ENCODE data around the gene ACVR1C.

ACVR1C gene

GRCh38 chr2:157501026-157501425 is 127.6 kb downstream of the ACVR1C start:
- TF ChIP-seq SIN3A (IDR thresholded peaks at IDR 0.05; ENCODE audit: borderline replicate concordance, insufficient read depth, low read length) (no peak), REST (IDR thresholded peaks at IDR 0.05; ENCODE audit: insufficient read depth in 1 of 2, low read depth in 2 of 2, low read length in 2 of 2) (no peak), POLR2AphosphoS5 (IDR thresholded peaks at IDR 0.05; ENCODE audit: low read depth, low read length) (no peak), TAF1 (IDR thresholded peaks at IDR 0.05; ENCODE audit: borderline replicate concordance, insufficient read depth, low read length) (no peak), FOXP2 (optimal IDR thresholded peaks at IDR 0.05; ENCODE audit: borderline replicate concordance, extremely low read depth, extremely low read length, insufficient read depth) (no peak)

- TF ChIP-seq POLR2AphosphoS5 (IDR thresholded peaks at IDR 0.05; ENCODE audit: low read depth, low read length) (no peak), FOXP2 (optimal IDR thresholded peaks at IDR 0.05; ENCODE audit: borderline replicate concordance, extremely low read depth, extremely low read length, insufficient read depth) (no peak)
These were observed 128.3 kb downstream of the ACVR1C start for GRCh38 chr2:157500334-157500733.

- TF ChIP-seq SIN3A (IDR thresholded peaks at IDR 0.05; ENCODE audit: borderline replicate concordance, insufficient read depth, low read length) = no peak
- TF ChIP-seq FOXP2 (optimal IDR thresholded peaks at IDR 0.05; ENCODE audit: borderline replicate concordance, extremely low read depth, extremely low read length, insufficient read depth) = no peak
- no peak for TF ChIP-seq REST (IDR thresholded peaks at IDR 0.05; ENCODE audit: insufficient read depth in 1 of 2, low read depth in 2 of 2, low read length in 2 of 2)
- no peak for TF ChIP-seq TAF1 (IDR thresholded peaks at IDR 0.05; ENCODE audit: borderline replicate concordance, insufficient read depth, low read length)
- no peak for TF ChIP-seq POLR2AphosphoS5 (IDR thresholded peaks at IDR 0.05; ENCODE audit: low read depth, low read length)
These were observed 130.2 kb downstream of the ACVR1C start for GRCh38 chr2:157498483-157498882.

GRCh38 chr2:157497638-157498314 is 130.9 kb downstream of the ACVR1C start:
- TF ChIP-seq FOXP2 (optimal IDR thresholded peaks at IDR 0.05; ENCODE audit: borderline replicate concordance, extremely low read depth, extremely low read length, insufficient read depth) (no peak), POLR2AphosphoS5 (IDR thresholded peaks at IDR 0.05; ENCODE audit: low read depth, low read length) (no peak), REST (IDR thresholded peaks at IDR 0.05; ENCODE audit: insufficient read depth in 1 of 2, low read depth in 2 of 2, low read length in 2 of 2) (no peak), SIN3A (IDR thresholded peaks at IDR 0.05; ENCODE audit: borderline replicate concordance, insufficient read depth, low read length) (no peak), TAF1 (IDR thresholded peaks at IDR 0.05; ENCODE audit: borderline replicate concordance, insufficient read depth, low read length) (no peak)

GRCh38 chr2:157492189-157492773 is 136.4 kb downstream of the ACVR1C start:
- TF ChIP-seq REST (IDR thresholded peaks at IDR 0.05; ENCODE audit: insufficient read depth in 1 of 2, low read depth in 2 of 2, low read length in 2 of 2) = peak in 1 of 2 experiments; percentile 45; a peak in 1 of 4 replicates
- no peak for TF ChIP-seq FOXP2 (optimal IDR thresholded peaks at IDR 0.05; ENCODE audit: borderline replicate concordance, extremely low read depth, extremely low read length, insufficient read depth)
- no peak for TF ChIP-seq TAF1 (IDR thresholded peaks at IDR 0.05; ENCODE audit: borderline replicate concordance, insufficient read depth, low read length)
